GM03348 (cell line): ENCODE results near the gene WBP2.

Experiments used
- DNase-seq: peaks from one replicate; pipeline ENCODE4 v3.0.0; 2012; ENCODE audit warnings: low spot score

WBP2 gene

DNA sequence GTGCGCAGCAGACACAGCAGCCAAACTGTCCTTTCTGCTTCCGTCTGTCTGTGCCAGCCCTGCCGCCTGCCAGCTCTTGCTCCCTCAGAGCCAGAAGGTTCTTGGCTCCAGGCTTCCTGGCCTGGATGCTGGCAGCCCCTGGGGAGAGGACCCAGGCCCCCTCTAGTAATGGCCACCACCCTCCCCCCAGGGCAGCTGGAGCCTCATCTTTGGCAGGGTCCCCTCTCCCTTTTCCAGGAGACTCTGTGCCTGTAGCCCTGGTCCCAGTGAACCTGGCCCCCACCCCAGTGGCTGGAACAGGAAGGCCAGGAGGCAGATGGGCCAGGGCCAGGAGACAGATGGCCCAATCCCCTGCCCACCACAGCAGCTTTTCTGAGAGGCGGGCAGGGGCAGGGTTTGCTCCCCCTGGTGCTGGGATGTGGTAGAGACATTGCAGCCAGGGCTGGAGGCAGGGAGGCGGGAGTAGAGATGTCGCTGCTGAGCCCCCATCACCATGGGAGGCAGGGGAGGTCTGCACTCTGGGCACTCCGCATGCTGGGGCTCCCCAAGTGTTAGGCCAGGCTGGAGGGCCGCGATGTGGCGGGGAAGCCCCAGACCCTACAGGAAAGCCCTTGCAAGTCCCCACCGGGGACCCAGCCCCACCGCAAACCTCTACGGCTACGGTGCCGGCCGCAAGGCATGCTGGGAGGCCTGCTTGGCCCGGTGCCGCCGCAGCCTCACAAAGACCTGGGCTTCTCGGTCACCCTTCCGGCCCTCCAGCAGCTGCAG lies 27.6 kb downstream of the WBP2 start:
- peak; percentile 88 for DNase-seq

DNA sequence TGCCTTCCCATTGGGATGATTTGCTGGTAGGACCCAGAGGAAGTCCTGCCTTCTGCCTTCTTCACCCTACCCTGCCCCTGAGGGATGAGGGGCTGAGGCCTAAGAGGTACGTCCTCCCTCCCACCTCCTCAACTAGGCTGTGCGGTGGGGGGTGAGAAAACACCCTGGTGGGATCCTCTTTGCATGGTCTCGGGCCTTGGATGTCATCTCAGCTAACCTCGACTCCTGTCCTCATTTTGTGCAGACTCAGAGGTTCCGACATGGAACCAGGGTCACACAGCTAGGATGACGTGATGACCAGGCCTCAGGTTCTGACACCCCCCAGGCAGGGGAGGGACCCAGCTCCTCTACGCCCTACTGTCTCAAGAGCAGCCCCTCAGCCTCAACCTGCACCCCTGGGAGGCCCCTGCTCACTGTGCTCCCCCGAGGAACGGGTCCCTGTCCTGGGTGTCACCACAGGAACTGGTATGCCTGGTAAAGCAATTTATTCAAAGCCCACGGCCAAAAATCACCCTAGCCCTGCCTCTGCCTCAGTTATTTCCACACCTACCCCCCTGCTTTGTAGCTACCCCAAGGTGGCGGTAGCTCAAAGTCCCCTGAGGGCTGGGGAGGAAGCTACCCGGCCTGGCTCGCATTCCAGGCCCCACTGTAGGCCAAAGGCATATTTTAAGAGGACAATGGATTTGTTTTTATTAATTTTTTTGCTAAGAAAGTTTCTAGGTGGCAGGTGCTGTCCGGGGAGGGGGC lies 28.4 kb downstream of the WBP2 start:
- no peak for DNase-seq

DNA sequence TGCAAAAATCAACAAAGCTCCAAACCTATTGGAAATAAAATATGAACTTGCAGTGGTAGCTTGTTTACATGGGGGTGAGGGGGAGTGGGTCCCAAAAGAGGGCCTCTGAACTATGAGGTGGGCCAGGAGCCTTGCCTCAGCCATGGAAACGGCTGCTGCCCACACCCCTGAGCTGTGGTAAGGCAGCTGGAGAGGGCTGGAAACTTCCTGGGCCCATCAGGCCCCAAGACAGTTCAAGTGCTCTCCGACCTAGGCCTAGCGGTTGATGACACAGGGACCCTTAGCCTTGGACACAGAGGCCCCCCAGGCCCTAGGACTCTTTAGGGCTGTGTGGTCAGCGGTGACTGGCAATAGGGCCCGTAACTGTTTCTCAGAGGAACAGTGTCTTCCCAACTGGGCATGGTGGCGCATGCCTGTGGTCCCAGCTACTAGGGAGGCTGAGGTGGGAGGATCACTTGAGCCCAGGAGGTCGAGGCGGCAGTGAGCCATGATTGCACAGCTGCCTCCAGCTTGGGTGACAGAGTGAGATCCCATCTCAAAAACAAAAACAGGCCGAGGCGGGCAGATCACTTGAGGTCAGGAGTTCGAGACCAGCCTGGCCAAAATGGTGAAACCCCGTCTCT lies 29.3 kb downstream of the WBP2 start:
- DNase-seq = no peak

DNA sequence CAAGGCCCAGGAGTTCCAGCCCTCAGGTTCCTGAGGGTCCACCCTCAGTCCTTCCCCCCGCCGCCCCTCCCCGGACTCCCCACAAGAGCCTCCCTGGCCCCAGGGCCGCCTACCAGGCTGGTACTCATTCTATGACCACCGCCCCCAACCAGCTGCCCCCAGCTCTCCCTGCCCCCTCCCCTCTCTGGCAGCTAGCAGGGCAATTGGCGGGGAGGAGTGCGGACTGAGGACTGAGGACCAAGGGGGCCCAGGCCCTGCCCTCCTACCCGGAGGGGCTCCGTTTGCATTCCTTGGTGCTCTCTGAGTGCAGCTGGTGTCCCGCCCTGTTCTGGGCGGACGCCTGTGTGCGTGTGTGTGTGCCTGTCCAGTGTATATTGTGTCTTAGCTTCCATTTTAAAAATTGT lies 30.0 kb downstream of the WBP2 start:
- no peak for DNase-seq

DNA sequence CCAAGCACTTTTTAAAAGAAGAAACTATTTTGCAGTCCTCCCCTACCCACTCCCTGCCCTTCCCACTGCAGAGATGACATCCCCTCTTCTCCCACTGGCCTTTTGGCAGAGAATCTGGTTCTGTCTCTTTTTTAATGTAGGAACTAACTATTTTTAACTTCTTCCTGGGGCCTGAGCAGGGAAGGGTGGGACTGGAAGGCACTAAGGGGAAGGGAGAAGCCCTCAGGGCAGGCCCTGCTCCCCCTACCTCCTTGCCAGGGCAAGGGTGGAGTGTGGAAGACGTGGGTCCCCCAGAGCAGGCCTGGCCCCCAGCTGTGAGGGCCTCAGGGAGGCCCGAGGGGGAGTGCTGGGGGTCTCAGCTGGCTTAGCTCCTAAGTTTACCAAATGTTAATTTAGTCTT lies 30.5 kb downstream of the WBP2 start:
- no peak for DNase-seq

DNA sequence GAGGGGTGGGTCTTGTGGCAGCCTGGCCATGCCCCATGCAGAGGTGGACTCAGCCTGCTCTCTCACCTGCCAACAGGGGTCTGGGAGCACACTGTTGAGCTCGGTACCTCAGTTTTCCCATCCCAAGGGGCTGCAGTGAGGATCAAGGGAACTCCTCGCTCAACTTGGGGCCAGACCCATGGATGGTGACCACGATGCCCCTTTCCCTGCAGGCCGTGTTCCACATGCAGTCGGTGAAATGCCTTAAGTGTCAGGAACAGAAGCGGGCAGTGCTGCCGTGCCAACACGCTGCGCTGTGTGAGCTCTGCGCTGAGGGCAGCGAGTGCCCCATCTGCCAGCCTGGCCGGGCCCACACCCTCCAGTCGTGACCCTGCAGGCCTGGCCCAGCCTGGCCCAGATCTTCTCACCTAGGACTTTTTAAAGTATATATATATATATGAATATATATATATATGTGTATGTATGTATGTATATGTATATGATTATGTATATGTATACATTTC lies 31.0 kb downstream of the WBP2 start:
- DNase-seq = no peak

DNA sequence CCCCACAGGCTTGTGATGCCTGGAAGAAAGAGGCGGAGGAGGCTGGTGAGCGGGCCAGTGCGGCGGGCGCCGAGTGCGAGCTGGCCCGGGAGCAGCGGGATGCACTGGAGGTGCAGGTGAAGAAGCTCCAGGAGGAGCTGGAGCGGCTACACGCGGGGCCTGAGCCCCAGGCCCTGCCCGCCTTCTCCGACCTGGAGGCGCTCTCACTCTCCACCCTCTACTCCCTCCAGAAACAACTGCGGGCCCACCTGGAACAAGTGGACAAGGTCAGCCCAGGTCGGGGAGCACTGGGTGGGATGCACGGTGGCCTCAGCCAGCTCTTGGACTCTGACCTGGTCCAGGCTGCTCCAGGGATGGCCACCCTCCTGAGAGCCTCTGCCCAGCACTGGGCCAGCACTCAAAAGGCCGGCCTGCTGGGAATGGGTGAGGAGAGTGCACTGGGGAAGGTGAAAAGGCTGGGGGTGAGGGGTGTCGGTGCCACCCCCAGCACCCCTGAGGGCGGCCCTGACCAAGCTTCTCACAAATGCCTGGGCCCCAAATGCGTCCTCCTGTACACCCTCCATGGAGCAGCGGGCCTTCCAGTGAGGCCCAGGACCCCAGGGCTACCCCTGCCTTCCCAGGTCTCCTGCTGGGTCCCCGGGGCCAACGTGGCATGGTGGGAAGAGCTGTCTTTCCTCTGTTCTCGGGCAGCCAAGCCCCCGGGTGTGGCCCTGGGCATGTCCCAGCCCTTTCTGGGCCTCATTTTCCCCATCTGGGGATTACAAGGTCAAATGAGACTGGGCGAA lies 31.7 kb downstream of the WBP2 start:
- DNase-seq = no peak

DNA sequence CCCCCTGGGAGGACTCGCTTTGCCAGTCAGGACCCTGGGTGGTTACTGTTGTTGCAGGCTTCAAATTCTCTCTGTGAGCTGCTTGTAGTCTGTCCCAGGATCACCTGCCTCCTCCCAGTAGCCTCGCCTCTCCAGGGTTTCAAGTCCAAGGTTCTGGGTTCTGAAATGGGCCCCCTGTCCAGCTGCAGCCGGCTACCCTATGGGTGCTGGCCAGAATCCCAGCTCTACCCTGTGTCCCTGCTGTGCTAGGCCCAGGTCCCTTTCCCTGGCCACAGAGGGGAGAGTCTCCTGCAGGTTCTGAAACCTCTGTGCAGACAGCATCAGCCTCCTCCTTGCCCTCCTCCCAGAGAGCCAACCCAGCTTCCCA lies 32.4 kb downstream of the WBP2 start:
- DNase-seq = no peak

DNA sequence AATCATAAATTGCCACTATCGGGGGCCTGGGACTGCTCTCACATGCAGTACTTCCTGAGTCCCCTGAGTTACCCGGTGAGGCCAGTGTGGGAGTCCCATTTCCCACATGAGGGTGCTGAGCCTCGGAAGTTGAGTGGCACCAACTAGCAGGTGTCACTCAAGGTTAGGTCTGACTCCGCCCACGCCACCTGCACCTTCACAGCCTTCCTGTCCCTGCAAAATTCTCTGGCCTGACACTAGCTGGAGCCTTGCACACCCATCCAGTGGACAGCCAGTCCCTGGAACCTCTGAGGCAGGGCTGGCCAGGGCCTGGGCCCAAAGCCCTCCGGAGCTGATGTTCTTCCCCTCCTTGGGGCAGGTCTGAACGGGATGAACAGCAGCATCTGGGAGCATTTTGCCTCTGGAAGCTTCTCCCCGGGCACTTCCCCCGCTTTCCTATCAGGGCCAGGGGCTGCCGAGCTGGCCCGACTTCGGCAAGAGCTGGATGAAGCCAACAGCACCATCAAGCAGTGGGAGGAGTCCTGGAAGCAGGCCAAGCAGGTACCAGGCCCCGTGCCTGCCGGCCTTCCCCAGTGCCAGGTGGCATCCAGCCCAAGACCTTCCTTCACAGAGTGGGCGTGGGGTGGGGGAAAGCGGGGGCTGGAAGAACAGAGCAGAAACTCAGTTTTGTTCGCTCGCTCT lies 32.9 kb downstream of the WBP2 start:
- no peak for DNase-seq

DNA sequence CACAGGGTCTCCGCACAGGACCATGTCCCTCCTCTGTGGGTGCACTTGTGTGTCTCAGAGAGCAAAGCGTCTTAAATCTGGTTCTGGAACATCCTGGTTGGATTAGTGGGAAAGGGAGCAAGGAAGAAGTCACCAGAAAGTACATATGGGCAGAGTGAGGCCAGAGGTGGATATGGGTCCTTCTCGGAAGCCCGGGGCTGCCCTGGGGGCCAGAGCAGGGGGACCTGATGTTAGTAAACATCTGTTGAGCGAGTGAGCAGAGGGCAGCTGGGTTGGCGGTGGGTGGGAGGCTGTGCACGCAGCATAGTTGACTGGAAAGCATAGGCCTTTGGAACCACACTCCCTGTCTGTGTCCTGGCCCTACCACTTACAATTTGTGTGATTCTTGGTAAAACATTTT lies 33.6 kb downstream of the WBP2 start:
- no peak for DNase-seq

DNA sequence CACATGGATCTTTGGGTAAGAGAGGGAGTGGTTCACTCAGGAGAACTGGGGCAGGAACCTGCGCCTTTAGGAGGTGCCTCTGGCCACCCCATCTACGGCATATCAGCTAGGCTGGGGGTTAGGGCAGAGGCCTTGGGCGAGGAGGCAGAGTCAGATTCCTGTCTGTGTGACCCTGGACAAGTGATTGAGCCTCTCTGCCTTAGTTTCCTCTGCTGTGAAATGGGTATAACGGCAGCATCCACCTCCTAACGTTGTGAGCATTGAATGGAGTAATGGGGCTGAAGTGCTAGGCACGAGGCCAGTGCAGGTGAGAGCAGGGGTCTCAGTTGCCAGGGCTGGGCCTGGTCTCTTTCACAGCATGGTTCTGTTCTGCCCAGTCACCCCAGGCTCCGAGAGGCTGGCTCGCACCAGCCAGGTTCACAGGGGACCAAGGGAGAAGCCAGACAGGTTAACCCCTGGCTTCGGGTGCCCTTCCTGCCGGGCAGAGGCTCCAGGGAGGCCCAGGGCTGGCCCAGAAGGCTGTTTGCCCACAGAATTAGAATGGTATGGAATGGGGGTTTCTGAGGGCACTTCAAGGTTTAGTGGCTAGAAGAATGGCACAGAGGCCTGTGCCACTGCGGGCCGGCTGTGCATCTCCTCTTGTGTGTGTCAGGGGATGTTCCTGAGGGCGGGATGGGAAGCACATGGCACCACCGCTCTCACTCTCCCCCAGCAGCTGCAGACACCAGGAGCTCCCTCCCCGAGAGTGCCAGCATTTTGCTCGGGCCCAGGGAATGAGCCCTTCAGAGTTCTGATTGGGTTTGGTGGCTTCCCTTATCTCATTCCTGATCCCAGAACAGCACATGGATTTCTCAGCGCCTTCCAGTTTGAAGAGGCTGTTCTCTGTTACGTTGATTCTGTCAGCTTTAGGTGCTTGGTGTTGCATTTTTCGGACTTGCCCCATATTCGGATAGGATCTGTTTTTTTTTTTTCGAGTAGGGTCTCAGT lies 34.7 kb downstream of the WBP2 start:
- DNase-seq = no peak

DNA sequence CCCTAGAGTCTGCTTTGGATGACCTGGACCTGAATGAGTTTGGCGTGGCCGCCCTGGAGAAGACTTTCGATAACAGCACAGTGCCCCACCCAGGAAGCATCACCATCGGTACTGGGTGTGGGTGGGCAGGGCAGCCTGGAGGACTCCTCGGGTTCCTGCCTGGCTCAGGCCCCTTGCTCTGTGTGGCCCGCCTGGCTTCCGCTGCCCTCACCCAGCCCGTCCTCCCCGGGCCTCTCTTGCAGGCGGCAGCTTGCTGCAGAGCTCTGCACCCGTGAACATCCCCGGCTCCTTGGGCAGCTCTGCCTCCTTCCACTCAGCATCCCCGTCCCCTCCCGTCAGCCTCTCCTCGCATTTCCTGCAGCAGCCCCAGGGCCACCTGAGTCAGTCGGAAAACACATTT lies 35.5 kb downstream of the WBP2 start:
- DNase-seq = no peak

DNA sequence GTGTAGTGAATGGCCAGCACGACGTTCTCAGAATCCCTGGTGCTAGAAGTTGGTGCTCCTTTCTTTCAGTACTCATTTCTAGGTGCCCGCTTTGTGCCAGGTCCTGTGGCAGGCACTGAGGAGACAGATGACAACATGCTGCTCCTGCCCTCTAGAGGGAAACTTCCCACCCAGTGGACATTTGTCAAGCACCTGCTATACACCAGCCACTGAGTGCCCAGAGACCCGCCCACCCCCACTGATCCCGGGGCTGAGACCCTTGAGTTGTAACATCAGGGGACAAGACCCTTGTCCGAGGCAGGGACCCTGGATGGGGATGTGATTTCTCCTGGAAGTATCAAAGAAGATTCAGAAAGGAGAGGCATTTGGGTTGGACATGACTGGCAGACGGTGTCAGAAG lies 36.0 kb downstream of the WBP2 start:
- DNase-seq = no peak

DNA sequence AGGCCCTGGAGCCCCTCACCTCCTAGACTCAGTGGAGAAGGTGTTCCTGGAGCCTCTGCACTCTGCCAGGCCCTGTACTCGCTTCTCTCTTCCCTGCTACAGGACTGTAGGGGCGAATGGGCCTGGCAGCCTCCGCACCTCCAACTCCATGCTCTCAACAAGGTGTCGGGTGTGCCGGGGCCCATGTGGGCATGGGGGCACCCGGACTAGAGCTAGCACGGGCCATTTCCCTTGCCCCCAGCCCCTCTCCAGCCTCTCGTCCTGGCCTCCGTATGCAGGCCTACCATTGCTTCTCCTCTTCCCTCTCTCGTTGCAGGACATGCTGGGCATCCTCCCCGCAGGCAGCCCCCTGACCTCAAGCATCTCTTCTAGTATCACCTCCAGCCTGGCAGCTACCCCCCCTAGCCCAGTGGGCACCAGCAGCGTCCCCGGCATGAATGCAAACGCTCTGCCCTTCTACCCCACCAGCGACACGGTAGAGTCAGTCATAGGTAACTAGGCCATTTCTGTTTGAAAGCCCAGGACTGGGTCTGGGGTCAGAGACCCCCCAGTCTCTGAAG lies 36.7 kb downstream of the WBP2 start:
- DNase-seq = no peak

DNA sequence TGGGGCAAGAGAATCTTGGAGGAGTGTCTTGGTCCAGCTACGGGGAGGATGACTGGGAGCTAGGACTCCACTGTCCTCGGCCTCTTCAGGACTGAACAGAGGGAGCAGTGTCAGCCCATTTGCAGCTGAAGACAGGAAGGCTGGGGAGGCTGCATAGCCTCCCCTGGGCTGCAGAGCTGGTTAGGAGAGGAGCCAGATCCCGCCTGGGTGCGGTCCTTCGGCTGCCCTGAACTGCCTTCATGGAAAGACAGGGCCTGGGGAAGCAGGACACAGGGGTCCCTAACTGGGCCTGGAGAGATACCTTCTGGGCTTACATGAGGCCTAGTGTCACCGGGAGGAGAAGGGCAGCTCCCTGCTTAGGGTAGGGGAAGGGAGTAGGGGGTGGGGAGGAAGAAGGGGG lies 37.6 kb downstream of the WBP2 start:
- no peak for DNase-seq

DNA sequence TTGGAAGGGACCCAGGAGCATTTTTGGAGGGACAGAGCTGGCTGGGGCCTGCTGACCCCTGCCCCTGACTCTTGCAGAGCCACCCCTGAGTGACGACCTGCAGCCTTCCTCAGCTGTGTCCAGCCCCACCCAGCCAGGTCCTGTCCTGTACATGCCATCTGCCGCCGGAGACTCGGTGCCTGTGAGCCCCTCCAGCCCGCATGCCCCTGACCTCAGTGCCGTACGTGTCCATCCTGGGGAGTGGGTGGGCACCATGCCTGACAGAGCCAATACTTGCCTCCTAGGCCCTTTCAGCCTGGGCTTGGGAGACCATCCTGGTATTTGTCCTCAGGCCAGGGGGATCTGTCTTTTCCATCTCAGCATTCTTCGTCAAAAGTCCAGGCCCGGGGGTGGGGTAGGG lies 38.4 kb downstream of the WBP2 start:
- no peak for DNase-seq

DNA sequence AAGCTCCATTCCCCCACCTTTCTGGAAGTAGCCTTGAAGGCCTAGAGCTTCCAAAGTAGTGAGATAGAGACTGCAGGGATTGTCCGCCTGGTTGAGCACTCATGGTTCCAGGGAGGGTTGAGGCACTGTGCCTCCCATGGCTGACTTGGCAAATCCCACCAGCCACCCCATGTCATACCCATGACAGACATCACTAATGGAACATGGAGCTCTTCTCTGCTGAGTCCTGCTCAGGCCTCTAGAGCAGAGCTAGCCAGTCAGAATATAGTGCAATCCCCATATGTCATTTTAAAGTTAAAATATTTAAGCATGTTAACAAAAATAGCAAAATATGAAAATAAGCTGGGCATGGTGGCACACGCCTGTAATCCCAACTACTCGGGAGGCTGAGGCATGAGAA lies 39.7 kb downstream of the WBP2 start:
- DNase-seq = no peak

DNA sequence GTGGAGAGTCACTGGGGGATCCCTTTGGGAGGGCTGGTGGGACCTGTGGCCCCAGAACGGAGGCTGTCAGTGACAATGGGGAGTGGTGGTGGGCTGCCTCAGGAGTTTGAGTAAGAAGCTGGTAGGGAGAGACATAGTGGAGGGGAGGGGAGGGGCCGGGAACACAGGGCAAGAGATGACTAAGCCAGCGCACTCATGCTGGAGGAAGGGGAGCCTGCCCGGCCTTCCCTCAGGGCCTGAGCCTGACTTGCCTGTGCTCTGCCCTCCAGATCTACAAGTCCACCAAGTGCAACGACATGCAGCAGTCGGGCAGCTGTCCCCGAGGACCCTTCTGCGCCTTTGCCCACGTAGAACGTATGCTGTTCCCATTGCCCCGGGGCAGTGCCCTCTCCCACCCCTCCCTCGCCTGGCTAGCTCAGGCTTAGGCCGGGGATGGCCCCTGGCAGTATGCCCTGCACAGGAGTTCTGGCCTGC lies 40.2 kb downstream of the WBP2 start:
- DNase-seq = no peak

DNA sequence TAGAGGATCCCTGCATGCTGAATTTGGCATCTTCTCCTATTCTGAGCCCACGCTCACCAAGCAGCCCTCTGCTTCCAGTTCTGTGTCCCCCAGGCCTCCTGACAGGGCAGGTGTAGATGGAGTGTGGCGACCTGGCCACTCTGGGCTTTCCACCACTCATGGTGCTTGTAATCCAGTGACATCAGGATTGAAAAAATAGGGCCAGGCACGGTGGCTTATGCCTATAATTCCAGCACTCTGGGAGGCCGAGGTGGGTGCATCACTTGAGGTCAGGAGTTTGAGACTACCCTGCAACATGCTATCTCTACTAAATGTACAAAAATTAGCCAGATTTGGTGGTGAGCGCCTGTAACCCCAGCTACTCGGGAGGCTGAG lies 41.1 kb downstream of the WBP2 start:
- no peak for DNase-seq
